Measurements from ENCODE around the gene CCDC197. TPM values are rescaled to one million over a fixed set of nuclear protein-coding genes. Genes with fewer than 3 reads are reported as not detected.

Gene CCDC197
- total RNA-seq, 2 experiments from 2014 or later = not detected

DNA sequence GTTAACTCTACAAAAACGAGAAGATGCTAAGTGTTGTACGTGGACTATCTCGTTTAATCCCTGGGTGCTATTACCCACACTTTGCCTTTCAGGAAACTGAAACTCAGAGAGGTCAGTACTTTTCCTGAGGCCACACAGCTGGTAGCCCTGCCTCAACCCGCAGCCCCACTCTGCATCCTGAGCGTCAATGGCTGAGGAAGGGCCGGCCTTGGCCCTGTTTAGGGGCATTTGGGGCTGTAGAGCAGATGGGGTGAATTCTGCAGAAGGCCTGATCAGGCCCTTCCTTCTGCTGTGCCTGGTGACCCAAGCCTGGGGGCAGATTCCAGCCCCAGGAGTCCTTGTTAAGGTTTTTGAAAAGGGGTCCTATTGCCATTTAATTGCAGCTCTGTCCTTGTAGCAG lies 3.7 kb upstream of the CCDC197 start:
- H3K27ac ChIP-seq (ENCODE audit: low read depth, low read length, poor library complexity, severe bottlenecking) = no peak overlapping the region
- POLR2A ChIA-PET = interaction anchor here (0.8 to 1.0 kb wide), 2 partner anchors 17 to 72 kb away, joined by 3 to 5 read pairs; partner anchors contain the start of gene ASB2
- CTCF ChIA-PET (ENCODE audit: unreplicated experiment) = interaction anchor here (0.6 kb wide), 1 partner anchor 53 kb away, joined by 3 read pairs; no protein-coding TSS in a partner anchor
- H3K79me2 ChIP-seq (ENCODE audit: insufficient read depth, low read depth, low read length) = no peaks in the 10 kb centered on the region
- TF ChIP-seq EZH2phosphoT487 (IDR thresholded peaks at IDR 0.05; ENCODE audit: borderline replicate concordance, low read depth, low read length) = no peak
- TF ChIP-seq, protein P1, sequence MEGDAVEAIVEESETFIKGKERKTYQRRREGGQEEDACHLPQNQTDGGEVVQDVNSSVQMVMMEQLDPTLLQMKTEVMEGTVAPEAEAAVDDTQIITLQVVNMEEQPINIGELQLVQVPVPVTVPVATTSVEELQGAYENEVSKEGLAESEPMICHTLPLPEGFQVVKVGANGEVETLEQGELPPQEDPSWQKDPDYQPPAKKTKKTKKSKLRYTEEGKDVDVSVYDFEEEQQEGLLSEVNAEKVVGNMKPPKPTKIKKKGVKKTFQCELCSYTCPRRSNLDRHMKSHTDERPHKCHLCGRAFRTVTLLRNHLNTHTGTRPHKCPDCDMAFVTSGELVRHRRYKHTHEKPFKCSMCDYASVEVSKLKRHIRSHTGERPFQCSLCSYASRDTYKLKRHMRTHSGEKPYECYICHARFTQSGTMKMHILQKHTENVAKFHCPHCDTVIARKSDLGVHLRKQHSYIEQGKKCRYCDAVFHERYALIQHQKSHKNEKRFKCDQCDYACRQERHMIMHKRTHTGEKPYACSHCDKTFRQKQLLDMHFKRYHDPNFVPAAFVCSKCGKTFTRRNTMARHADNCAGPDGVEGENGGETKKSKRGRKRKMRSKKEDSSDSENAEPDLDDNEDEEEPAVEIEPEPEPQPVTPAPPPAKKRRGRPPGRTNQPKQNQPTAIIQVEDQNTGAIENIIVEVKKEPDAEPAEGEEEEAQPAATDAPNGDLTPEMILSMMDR (conservative IDR thresholded peaks at IDR 0.05; ENCODE audit: low read length) = no peak
- DNase-seq (ENCODE audit: low spot score) = no peak
- H2AFZ ChIP-seq (ENCODE audit: low read length) = no peak overlapping the region
- no peaks in the 10 kb centered on the region for H3K36me3 ChIP-seq (ENCODE audit: insufficient read depth, low read length)
- no peak overlapping the region for H3K4me3 ChIP-seq (ENCODE audit: low read depth, low read length, poor library complexity, severe bottlenecking)
- no peak overlapping the region for H3K4me2 ChIP-seq (ENCODE audit: low read length)
- no peaks in the 10 kb centered on the region for H4K20me1 ChIP-seq (ENCODE audit: insufficient read depth, low read length)
- intact Hi-C loops (cut with micrococcal nuclease; ENCODE audit: unreplicated experiment) = no loop called here
- no TSS peak for BruUV-seq (replicated peaks)
- peaks cover 8% of the 10 kb centered on the region for H3K4me1 ChIP-seq (ENCODE audit: insufficient read depth, low read length, poor library complexity, severe bottlenecking)
- no peaks in the 10 kb centered on the region for H3K9me2 ChIP-seq (ENCODE audit: insufficient read depth, low read length)
- no peaks in the 10 kb centered on the region for H3K9me3 ChIP-seq (ENCODE audit: low read length)

- CTCF ChIA-PET (ENCODE audit: unreplicated experiment) = interaction anchor here (0.6 kb wide), 1 partner anchor 8 kb away, joined by 3 read pairs; no protein-coding TSS in a partner anchor
- Histone ChIP-seq H3K4me2 (ENCODE audit: low read length) (no peak overlapping the region), H3K9me3 (ENCODE audit: low read length) (no peaks in the 10 kb centered on the region), H3K36me3 (ENCODE audit: insufficient read depth, low read length) (no peaks in the 10 kb centered on the region), H3K4me1 (ENCODE audit: insufficient read depth, low read length, poor library complexity, severe bottlenecking) (peaks cover 5% of the 10 kb centered on the region), H4K20me1 (ENCODE audit: insufficient read depth, low read length) (no peaks in the 10 kb centered on the region), H3K4me3 (ENCODE audit: low read depth, low read length, poor library complexity, severe bottlenecking) (no peak overlapping the region), H3K9me2 (ENCODE audit: insufficient read depth, low read length) (no peaks in the 10 kb centered on the region), H2AFZ (ENCODE audit: low read length) (no peak overlapping the region), H3K79me2 (ENCODE audit: insufficient read depth, low read depth, low read length) (no peaks in the 10 kb centered on the region), H3K27ac (ENCODE audit: low read depth, low read length, poor library complexity, severe bottlenecking) (no peak overlapping the region)
- POLR2A ChIA-PET = no interaction called here
- no TSS peak for BruUV-seq (replicated peaks)
- DNase-seq (ENCODE audit: low spot score) = no peak
- no peak for TF ChIP-seq EZH2phosphoT487 (IDR thresholded peaks at IDR 0.05; ENCODE audit: borderline replicate concordance, low read depth, low read length)
- TF ChIP-seq, protein P1 (conservative IDR thresholded peaks at IDR 0.05; ENCODE audit: low read length) = no peak
- intact Hi-C loops (cut with micrococcal nuclease; ENCODE audit: unreplicated experiment) = no loop called here
Observed at GRCh38 chr14:93994919-93995682, 2.0 kb upstream of the CCDC197 start.

DNA sequence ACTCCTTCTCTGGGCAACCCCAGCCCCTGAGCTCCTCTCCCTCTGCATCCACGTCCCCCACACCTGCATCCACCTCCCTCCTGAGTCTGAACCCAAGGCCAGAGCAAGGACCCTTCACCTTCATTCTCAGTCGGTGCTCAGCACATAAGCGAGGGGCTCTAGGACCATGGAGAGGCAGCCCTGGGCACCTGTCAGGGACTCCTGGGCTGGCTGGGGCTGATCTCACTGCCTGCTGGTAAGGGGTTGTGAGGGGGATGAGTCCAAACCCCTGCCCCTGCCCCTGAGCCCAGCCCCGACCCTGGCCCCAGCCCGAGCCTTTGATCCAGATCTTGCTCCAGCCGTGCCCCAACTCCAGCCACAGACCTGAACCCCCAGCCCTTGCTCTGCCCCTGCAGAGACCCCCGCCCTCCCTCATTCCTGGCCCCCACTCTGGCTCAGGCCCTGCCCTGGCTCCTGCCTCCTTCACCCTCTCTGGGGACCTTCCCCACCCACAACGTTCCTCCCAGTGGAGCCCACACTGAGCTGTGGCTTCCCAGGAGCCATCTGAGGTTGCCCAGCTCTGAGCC lies 888 bp upstream of the CCDC197 start:
- CTCF ChIA-PET (ENCODE audit: unreplicated experiment) = no interaction called here
- Histone ChIP-seq H3K36me3 (ENCODE audit: insufficient read depth, low read length) (no peaks in the 10 kb centered on the region), H4K20me1 (ENCODE audit: insufficient read depth, low read length) (no peaks in the 10 kb centered on the region), H3K27ac (ENCODE audit: low read depth, low read length, poor library complexity, severe bottlenecking) (no peak overlapping the region), H2AFZ (ENCODE audit: low read length) (no peak overlapping the region), H3K4me2 (ENCODE audit: low read length) (no peak overlapping the region), H3K9me2 (ENCODE audit: insufficient read depth, low read length) (no peaks in the 10 kb centered on the region), H3K79me2 (ENCODE audit: insufficient read depth, low read depth, low read length) (no peaks in the 10 kb centered on the region), H3K4me3 (ENCODE audit: low read depth, low read length, poor library complexity, severe bottlenecking) (no peak overlapping the region), H3K4me1 (ENCODE audit: insufficient read depth, low read length, poor library complexity, severe bottlenecking) (peaks cover 4% of the 10 kb centered on the region), H3K9me3 (ENCODE audit: low read length) (no peaks in the 10 kb centered on the region)
- DNase-seq (ENCODE audit: low spot score) = no peak
- intact Hi-C loops (cut with micrococcal nuclease; ENCODE audit: unreplicated experiment) = no loop called here
- TF ChIP-seq EZH2phosphoT487 (IDR thresholded peaks at IDR 0.05; ENCODE audit: borderline replicate concordance, low read depth, low read length) = no peak
- TF ChIP-seq, protein P1 (conservative IDR thresholded peaks at IDR 0.05; ENCODE audit: low read length) = no peak
- no TSS peak for BruUV-seq (replicated peaks)
- POLR2A ChIA-PET = interaction anchor here (0.6 to 1.1 kb wide), 2 partner anchors 17 to 821 kb away, joined by 3 to 4 read pairs; no protein-coding TSS in a partner anchor

Measured in OCI-LY7 (cell line).